COLO829 (cell line): ENCODE data around the gene GABRB3.

Experiments used
- DNase-seq: peaks from one replicate; pipeline ENCODE4 v3.0.0; 2012; ENCODE audit warnings: low spot score

GABRB3 gene

GRCh38 chr15:26676115-26676514, 96.8 kb downstream of the GABRB3 start:
- no peak for DNase-seq

GRCh38 chr15:26674467-26674866, 98.4 kb downstream of the GABRB3 start:
- DNase-seq = no peak

GRCh38 chr15:26673445-26673844, 99.4 kb downstream of the GABRB3 start:
- DNase-seq = no peak

GRCh38 chr15:26670116-26670515, 102.8 kb downstream of the GABRB3 start:
- DNase-seq = no peak

- no peak for DNase-seq
Measured at GRCh38 chr15:26667222-26667988, 105.5 kb downstream of the GABRB3 start.

- DNase-seq = no peak
Measured at GRCh38 chr15:26665957-26666791, 106.7 kb downstream of the GABRB3 start.

- DNase-seq = peak; percentile 11
Measured at GRCh38 chr15:26662283-26662682, 110.6 kb downstream of the GABRB3 start.

- DNase-seq = peak; percentile 68
Measured at GRCh38 chr15:26661748-26662147, 111.1 kb downstream of the GABRB3 start.

GRCh38 chr15:26661107-26661506, 111.8 kb downstream of the GABRB3 start:
- no peak for DNase-seq

GRCh38 chr15:26660241-26660640, 112.6 kb downstream of the GABRB3 start:
- DNase-seq = no peak

- no peak for DNase-seq
Measured at GRCh38 chr15:26658290-26658689, 114.6 kb downstream of the GABRB3 start.

- DNase-seq = no peak
Measured at GRCh38 chr15:26656080-26656479, 116.8 kb downstream of the GABRB3 start.

- DNase-seq = no peak
Measured at GRCh38 chr15:26651909-26652308, 121.0 kb downstream of the GABRB3 start.

- no peak for DNase-seq
Measured at GRCh38 chr15:26648676-26649075, 124.2 kb downstream of the GABRB3 start.

GRCh38 chr15:26644948-26645347, 127.9 kb downstream of the GABRB3 start:
- DNase-seq = no peak

- DNase-seq = no peak
Measured at GRCh38 chr15:26641144-26641543, 131.7 kb downstream of the GABRB3 start.

- DNase-seq = no peak
Measured at GRCh38 chr15:26640601-26641000, 132.3 kb downstream of the GABRB3 start.

- no peak for DNase-seq
Measured at GRCh38 chr15:26639966-26640365, 132.9 kb downstream of the GABRB3 start.

- no peak for DNase-seq
Measured at GRCh38 chr15:26635614-26636013, 137.3 kb downstream of the GABRB3 start.

- no peak for DNase-seq
Measured at GRCh38 chr15:26635105-26635504, 137.8 kb downstream of the GABRB3 start.

- DNase-seq = no peak
Measured at GRCh38 chr15:26634319-26634718, 138.5 kb downstream of the GABRB3 start.

GRCh38 chr15:26632500-26632899, 140.4 kb downstream of the GABRB3 start:
- no peak for DNase-seq

GRCh38 chr15:26631894-26632293, 141.0 kb downstream of the GABRB3 start:
- DNase-seq = no peak
